GM12878 (cell line): ENCODE measurements around the gene DHRS12. TPM values are rescaled to one million over a fixed set of nuclear protein-coding genes. Genes with fewer than 3 reads are reported as not detected.

Source experiments
- ATAC-seq: fragments of 200-7000 bp; cut with Tn5 transposase; 3 replicates; pipeline ENCODE4 v1.9.1; 2020; ENCODE audit warnings: mild to moderate bottlenecking, moderate library complexity
- BruUV-seq: library from RNA; stranded (reverse); fragments of 400-500 nt; replicated peaks from 2 replicates; lab custom pipeline; 2021; lab: Mats Ljungman, UMichigan
- CTCF ChIA-PET: fragments of 300-600 bp; sonication (Branson Sonifier 250); formaldehyde crosslinking; extraction: SDS; loops from one replicate; lab custom pipeline; 2021; ENCODE audit warnings: inconsistent platforms; lab: Yijun Ruan, JAX
- POLR2A ChIA-PET: fragments of 350-600 bp; formaldehyde crosslinking; extraction: SDS; loops from one replicate; lab custom pipeline; 2021; ENCODE audit warnings: inconsistent platforms; lab: Charles Lee
- RAD21 ChIA-PET: fragments of 300-600 bp; sonication (Branson Sonifier 250); formaldehyde crosslinking; loops from one replicate; lab custom pipeline; 2023; ENCODE audit warnings: antibody characterized with exemption; ENCODE audit not compliant: unreplicated experiment; lab: Charles Lee
- SMC1A ChIA-PET: fragments of 300-600 bp; sonication (Branson Sonifier 250); formaldehyde crosslinking; loops from one replicate; lab custom pipeline; 2023; ENCODE audit not compliant: unreplicated experiment, uncharacterized antibody; lab: Charles Lee
- DNase-seq: peaks from one replicate; pipeline ENCODE4 v3.0.0-alpha.2; 2011; ENCODE audit warnings: low read depth, low spot score
- FAIRE-seq: peaks from 3 replicates; lab custom pipeline; 2011; peaks lifted over from hg19 to GRCh38; lab: Jason Lieb, UNC
- H2AFZ ChIP-seq: 2 replicates; pipeline ENCODE4 v1.6.0; 2011; ENCODE audit warnings: low read depth, low read length, control low read depth; ENCODE audit not compliant: control insufficient read depth
- H3K27ac ChIP-seq: 2 replicates; pipeline ENCODE4 v1.5.1; 2011; ENCODE audit warnings: control low read depth; ENCODE audit not compliant: control insufficient read depth, insufficient read depth
- H3K27me3 ChIP-seq, 2 experiments: replicated peaks in 1 of 2; 2 replicates each; pipeline versions ENCODE4 v1.6.0 to v1.6.1; 2011; ENCODE audit warnings: low read length in 1 of 2; ENCODE audit not compliant: control insufficient read depth in 2 of 2, insufficient read depth in 2 of 2
- H3K36me3 ChIP-seq, 2 experiments: 2 replicates each; pipeline ENCODE4 v1.5.1; 2011; ENCODE audit warnings: low read length in 1 of 2; ENCODE audit not compliant: control insufficient read depth in 2 of 2, insufficient read depth in 2 of 2
- H3K4me1 ChIP-seq: 2 replicates; pipeline ENCODE4 v1.6.1; 2011; ENCODE audit warnings: mild to moderate bottlenecking, low read length, moderate library complexity, mixed read lengths; ENCODE audit not compliant: control insufficient read depth, insufficient read depth
- H3K4me2 ChIP-seq: 2 replicates; pipeline ENCODE4 v1.6.0; 2011; ENCODE audit warnings: control low read depth; ENCODE audit not compliant: control insufficient read depth, insufficient read depth
- H3K4me3 ChIP-seq: fragments of 200-600 bp; sonication (generic); 2 replicates; pipeline ENCODE4 v1.5.1; 2016
- H3K79me2 ChIP-seq: 2 replicates; pipeline ENCODE4 v1.6.0; 2011; ENCODE audit warnings: low read length; ENCODE audit not compliant: control insufficient read depth, insufficient read depth
- H3K9ac ChIP-seq: 2 replicates; pipeline ENCODE4 v1.8.0; 2011; ENCODE audit warnings: low read length, control low read depth, mixed read lengths; ENCODE audit not compliant: control insufficient read depth, insufficient read depth
- H3K9me3 ChIP-seq: replicated peaks from 3 replicates; pipeline ENCODE4 v1.5.1; 2011; ENCODE audit warnings: mild to moderate bottlenecking, low read length; ENCODE audit not compliant: control insufficient read depth, insufficient read depth
- H4K20me1 ChIP-seq: 2 replicates; pipeline ENCODE4 v1.6.0; 2011; ENCODE audit not compliant: control insufficient read depth, insufficient read depth
- BRCA1 ChIP-seq: IDR thresholded peaks from 2 replicates; pipeline ENCODE4 v1.6.1; 2011; ENCODE audit warnings: low read depth, low read length, improper control_type of control experiment
- CBX5 ChIP-seq: sonication (generic); IDR thresholded peaks from 2 replicates; pipeline ENCODE4 v1.6.1; 2016; ENCODE audit warnings: low read depth, moderate library complexity, mild to moderate bottlenecking, inconsistent platforms
- IKZF1 ChIP-seq: fragments of 450-650 bp; conservative IDR thresholded peaks from 2 replicates; pipeline ENCODE4 v1.6.1; 2017; ENCODE audit warnings: antibody characterized with exemption, mild to moderate bottlenecking
- IKZF2 ChIP-seq, 2 experiments: fragments of 450-650 bp; IDR thresholded peaks; 2 replicates each; pipeline ENCODE4 v1.6.1; 2017; ENCODE audit warnings: mild to moderate bottlenecking in 2 of 2, moderate library complexity in 2 of 2
- LARP7 ChIP-seq: fragments of 450-650 bp; IDR thresholded peaks from 2 replicates; pipeline ENCODE4 v1.6.1; 2017; ENCODE audit warnings: mild to moderate bottlenecking
- NKRF ChIP-seq: fragments of 450-650 bp; conservative IDR thresholded peaks from 2 replicates; pipeline ENCODE4 v1.6.1; 2017; ENCODE audit warnings: mild to moderate bottlenecking, moderate library complexity
- NR2F1 ChIP-seq: fragments of 450-650 bp; conservative IDR thresholded peaks from 2 replicates; pipeline ENCODE4 v1.6.1; 2017; ENCODE audit warnings: mild to moderate bottlenecking
- POLR2AphosphoS5 ChIP-seq: IDR thresholded peaks from 2 replicates; pipeline ENCODE4 v1.6.1; 2011; ENCODE audit warnings: mild to moderate bottlenecking, low read length, inconsistent platforms
- RAD21 ChIP-seq: IDR thresholded peaks from 2 replicates; pipeline ENCODE4 v1.6.1; 2011; ENCODE audit warnings: mild to moderate bottlenecking, low read depth, low read length, moderate library complexity; ENCODE audit not compliant: insufficient read depth
- SMARCA5 ChIP-seq: fragments of 450-650 bp; IDR thresholded peaks from 2 replicates; pipeline ENCODE4 v1.6.1; 2017; ENCODE audit warnings: mild to moderate bottlenecking
- SREBF1 ChIP-seq: IDR thresholded peaks from 2 replicates; pipeline ENCODE4 v1.6.1; 2012; ENCODE audit warnings: mild to moderate bottlenecking, low read length
- SRF ChIP-seq, 2 experiments: IDR thresholded peaks; 2 replicates each; pipeline ENCODE4 v1.6.1; 2011; ENCODE audit warnings: low read depth in 2 of 2, low read length in 2 of 2, mild to moderate bottlenecking in 1 of 2, moderate library complexity in 1 of 2
- YBX1 ChIP-seq: fragments of 450-650 bp; IDR thresholded peaks from 2 replicates; pipeline ENCODE4 v1.6.1; 2016; ENCODE audit warnings: antibody characterized with exemption
- ZNF217 ChIP-seq: fragments of 450-650 bp; IDR thresholded peaks from 2 replicates; pipeline ENCODE4 v1.6.1; 2017; ENCODE audit warnings: antibody characterized with exemption, mild to moderate bottlenecking
- ZNF622 ChIP-seq: fragments of 450-650 bp; IDR thresholded peaks from 2 replicates; pipeline ENCODE4 v1.6.1; 2017; ENCODE audit warnings: mild to moderate bottlenecking, inconsistent platforms
- ZNF687 ChIP-seq: fragments of 450-650 bp; IDR thresholded peaks from 2 replicates; pipeline ENCODE4 v1.6.1; 2017; ENCODE audit warnings: mild to moderate bottlenecking, moderate library complexity
- WGBS: methylation state at CpG from one replicate; pipeline ENCODE4 v1.1.6; 2016; ENCODE audit warnings: low lambda C conversion rate; ENCODE audit not compliant: insufficient replicate concordance, insufficient coverage; ENCODE audit errors: missing lambda C conversion rate; 5-methylcytosine and 5-hydroxymethylcytosine counted together
- in situ Hi-C: fragments of 300-500 bp; cut with MboI; formaldehyde crosslinking; loops from 9 replicates; pipeline ENCODE4 v1.14.3; 2018; ENCODE audit warnings: mixed read lengths
- intact Hi-C: fragments of 100-400 bp; cut with micrococcal nuclease; formaldehyde crosslinking; loops from one replicate; pipeline ENCODE4 v1.14.2; 2022; ENCODE audit not compliant: unreplicated experiment
- polyA plus RNA-seq, 11 experiments: library from polyadenylated mRNA; depleted of rRNA in 4 of 11; unstranded in 6 of 11; stranded (reverse) in 5 of 11; fragments of >200 nt; fragmentation: Nextera tagmentation in 4 of 11; fragmentation: Illumina TruSeq in 1 of 11; extraction: Ambion mirVana in 4 of 11; extraction: Trizol in 1 of 11; gene quantifications; 1 replicate in 1 of 11; 2 replicates in 10 of 11; pipeline versions ENCODE4 v1.2.1 to v1.2.3, GENCODE V29; 2011 to 2016; ENCODE audit warnings: inconsistent platforms in 2 of 11, missing spikeins in 2 of 11, low read depth in 1 of 11
- total RNA-seq, 4 experiments: library from RNA; depleted of rRNA in 3 of 4; stranded (reverse); fragments of >200 nt in 3 of 4; fragmentation: Illumina TruSeq in 1 of 4; extraction: Trizol in 1 of 4; gene quantifications; 2 replicates each; pipeline versions ENCODE4 v1.2.1 to v1.2.3, GENCODE V29; 2013 to 2021
- TF ChIP-seq, protein P1 (sequence below): IDR thresholded peaks from 2 replicates; pipeline ENCODE4 v1.6.1; 2011; ENCODE audit warnings: borderline replicate concordance, low read depth, mild to moderate bottlenecking, moderate library complexity, low read length; ENCODE audit not compliant: insufficient read depth, poor library complexity, severe bottlenecking
- TF ChIP-seq, protein P2 (sequence below): fragments of 450-650 bp; IDR thresholded peaks from 2 replicates; pipeline ENCODE4 v1.6.1; 2017; ENCODE audit warnings: borderline replicate concordance

Gene DHRS12
- total and polyA plus RNA-seq, 10 of the 15 experiments (the other 5 are each of a cell fraction or from before 2014, with no cell fraction given), result 2.9 to 11.3 (median 8.2) TPM

- RAD21 ChIA-PET, result interaction anchor here (1.0 to 10.2 kb wide), 8 partner anchors 12 to 676 kb away, joined by 3 to 104 read pairs (median 5); partner anchors contain the start of gene INTS6
- FAIRE-seq, result no peak
- DNase-seq, result no peak
- H3K27ac ChIP-seq, result no peak overlapping the region
- ATAC-seq, result no peak
- no peak overlapping the region for H3K9ac ChIP-seq
- SMC1A ChIA-PET, result interaction anchor here (1.1 to 7.2 kb wide), 12 partner anchors 13 to 675 kb away, joined by 3 to 55 read pairs (median 4); no protein-coding TSS in a partner anchor
- H3K9me3 ChIP-seq, result no peaks in the 10 kb centered on the region
- H2AFZ ChIP-seq, result no peak overlapping the region
- no peak overlapping the region for H3K4me2 ChIP-seq
- H3K4me1 ChIP-seq, result peaks cover 20% of the 10 kb centered on the region
- H3K27me3 ChIP-seq, result no peaks in the 10 kb centered on the region
- 73% methylated on average over 5 of the region's 5 CpGs for WGBS
- in situ Hi-C loops, result no loop called here
- H4K20me1 ChIP-seq, result no peaks in the 10 kb centered on the region
- H3K36me3 ChIP-seq, result no peaks in the 10 kb centered on the region
- POLR2A ChIA-PET, result no interaction called here
- intact Hi-C loops, result no loop called here
- BruUV-seq, result no TSS peak
- CTCF ChIA-PET, result interaction anchor here (0.7 to 8.9 kb wide), 11 partner anchors 14 to 676 kb away, joined by 3 to 152 read pairs (median 10); no protein-coding TSS in a partner anchor
- no peak overlapping the region for H3K4me3 ChIP-seq
- no peaks in the 10 kb centered on the region; the same call in 1 of the 2 replicates for H3K79me2 ChIP-seq
- TF ChIP-seq NR2F1, result no peak
- TF ChIP-seq, protein P1, sequence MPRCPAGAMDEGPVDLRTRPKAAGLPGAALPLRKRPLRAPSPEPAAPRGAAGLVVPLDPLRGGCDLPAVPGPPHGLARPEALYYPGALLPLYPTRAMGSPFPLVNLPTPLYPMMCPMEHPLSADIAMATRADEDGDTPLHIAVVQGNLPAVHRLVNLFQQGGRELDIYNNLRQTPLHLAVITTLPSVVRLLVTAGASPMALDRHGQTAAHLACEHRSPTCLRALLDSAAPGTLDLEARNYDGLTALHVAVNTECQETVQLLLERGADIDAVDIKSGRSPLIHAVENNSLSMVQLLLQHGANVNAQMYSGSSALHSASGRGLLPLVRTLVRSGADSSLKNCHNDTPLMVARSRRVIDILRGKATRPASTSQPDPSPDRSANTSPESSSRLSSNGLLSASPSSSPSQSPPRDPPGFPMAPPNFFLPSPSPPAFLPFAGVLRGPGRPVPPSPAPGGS, result no peak
- TF ChIP-seq, protein P2, sequence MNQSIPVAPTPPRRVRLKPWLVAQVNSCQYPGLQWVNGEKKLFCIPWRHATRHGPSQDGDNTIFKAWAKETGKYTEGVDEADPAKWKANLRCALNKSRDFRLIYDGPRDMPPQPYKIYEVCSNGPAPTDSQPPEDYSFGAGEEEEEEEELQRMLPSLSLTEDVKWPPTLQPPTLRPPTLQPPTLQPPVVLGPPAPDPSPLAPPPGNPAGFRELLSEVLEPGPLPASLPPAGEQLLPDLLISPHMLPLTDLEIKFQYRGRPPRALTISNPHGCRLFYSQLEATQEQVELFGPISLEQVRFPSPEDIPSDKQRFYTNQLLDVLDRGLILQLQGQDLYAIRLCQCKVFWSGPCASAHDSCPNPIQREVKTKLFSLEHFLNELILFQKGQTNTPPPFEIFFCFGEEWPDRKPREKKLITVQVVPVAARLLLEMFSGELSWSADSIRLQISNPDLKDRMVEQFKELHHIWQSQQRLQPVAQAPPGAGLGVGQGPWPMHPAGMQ, result no peak
- no peak for TF ChIP-seq ZNF217
- TF ChIP-seq CBX5, result no peak
- no peak for TF ChIP-seq RAD21
- no peak for TF ChIP-seq YBX1
- TF ChIP-seq LARP7, result no peak
- no peak for TF ChIP-seq NKRF
- TF ChIP-seq ZNF622, result no peak
- TF ChIP-seq BRCA1, result no peak
- no peak for TF ChIP-seq ZNF687
- TF ChIP-seq POLR2AphosphoS5, result no peak
- TF ChIP-seq SREBF1, result no peak
- no peak for TF ChIP-seq SMARCA5
- no peak for TF ChIP-seq SRF (IDR thresholded peaks at IDR 0.05; ENCODE audit: low read depth in 2 of 2, low read length in 2 of 2)
- TF ChIP-seq IKZF1, result no peak
- TF ChIP-seq IKZF2 (IDR thresholded peaks at IDR 0.05), result no peak
Measured at GRCh38 chr13:51800486-51800885, 3.5 kb downstream of the DHRS12 start.
